ENCODE data around the gene EFEMP2.

GRCh38 chr11:65863889-65864705, 8.5 kb downstream of the EFEMP2 start:
- TF ChIP-seq TCF7L2 (IDR thresholded peaks at IDR 0.05; ENCODE audit: low read depth, low read length) (no peak), CTCF (IDR thresholded peaks at IDR 0.05) (no peak), SIN3A (IDR thresholded peaks at IDR 0.05; ENCODE audit: borderline replicate concordance, insufficient read depth, low read depth, low read length) (no peak)

All from Panc1 (cell line).